ENCODE measurements around the gene NFATC2. TPM values are rescaled to one million over a fixed set of nuclear protein-coding genes. Genes with fewer than 3 reads are reported as not detected.

The NFATC2 gene
- total RNA-seq, 4 donors from 2014 or later = 4.1 to 51.5 (median 8.7) TPM

DNA sequence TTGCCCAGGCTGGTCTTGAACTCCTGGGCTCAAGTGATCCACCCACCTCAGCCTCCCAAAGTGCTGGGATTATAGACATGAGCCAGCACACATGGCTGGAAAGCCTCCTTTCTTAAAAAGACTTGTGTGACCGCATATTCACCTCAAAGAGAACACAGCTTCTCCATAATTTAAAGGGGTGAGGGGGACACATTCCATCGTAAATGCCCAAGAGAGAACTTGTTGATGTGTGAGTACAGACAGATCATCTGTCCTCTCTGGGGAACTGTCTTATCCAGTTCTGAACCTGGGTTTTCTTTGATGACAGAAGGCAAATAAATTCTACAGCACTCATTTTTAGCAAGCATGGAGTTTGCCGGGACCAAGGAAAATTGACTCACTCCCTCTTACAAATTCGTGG, 47.2 kb downstream of the NFATC2 start:
- no peak for DNase-seq (ENCODE audit: low spot score)
- no peak for ATAC-seq (ENCODE audit: low FRiP score)
- TF ChIP-seq, protein P1, sequence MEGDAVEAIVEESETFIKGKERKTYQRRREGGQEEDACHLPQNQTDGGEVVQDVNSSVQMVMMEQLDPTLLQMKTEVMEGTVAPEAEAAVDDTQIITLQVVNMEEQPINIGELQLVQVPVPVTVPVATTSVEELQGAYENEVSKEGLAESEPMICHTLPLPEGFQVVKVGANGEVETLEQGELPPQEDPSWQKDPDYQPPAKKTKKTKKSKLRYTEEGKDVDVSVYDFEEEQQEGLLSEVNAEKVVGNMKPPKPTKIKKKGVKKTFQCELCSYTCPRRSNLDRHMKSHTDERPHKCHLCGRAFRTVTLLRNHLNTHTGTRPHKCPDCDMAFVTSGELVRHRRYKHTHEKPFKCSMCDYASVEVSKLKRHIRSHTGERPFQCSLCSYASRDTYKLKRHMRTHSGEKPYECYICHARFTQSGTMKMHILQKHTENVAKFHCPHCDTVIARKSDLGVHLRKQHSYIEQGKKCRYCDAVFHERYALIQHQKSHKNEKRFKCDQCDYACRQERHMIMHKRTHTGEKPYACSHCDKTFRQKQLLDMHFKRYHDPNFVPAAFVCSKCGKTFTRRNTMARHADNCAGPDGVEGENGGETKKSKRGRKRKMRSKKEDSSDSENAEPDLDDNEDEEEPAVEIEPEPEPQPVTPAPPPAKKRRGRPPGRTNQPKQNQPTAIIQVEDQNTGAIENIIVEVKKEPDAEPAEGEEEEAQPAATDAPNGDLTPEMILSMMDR (IDR thresholded peaks at IDR 0.05) = no peak

DNA sequence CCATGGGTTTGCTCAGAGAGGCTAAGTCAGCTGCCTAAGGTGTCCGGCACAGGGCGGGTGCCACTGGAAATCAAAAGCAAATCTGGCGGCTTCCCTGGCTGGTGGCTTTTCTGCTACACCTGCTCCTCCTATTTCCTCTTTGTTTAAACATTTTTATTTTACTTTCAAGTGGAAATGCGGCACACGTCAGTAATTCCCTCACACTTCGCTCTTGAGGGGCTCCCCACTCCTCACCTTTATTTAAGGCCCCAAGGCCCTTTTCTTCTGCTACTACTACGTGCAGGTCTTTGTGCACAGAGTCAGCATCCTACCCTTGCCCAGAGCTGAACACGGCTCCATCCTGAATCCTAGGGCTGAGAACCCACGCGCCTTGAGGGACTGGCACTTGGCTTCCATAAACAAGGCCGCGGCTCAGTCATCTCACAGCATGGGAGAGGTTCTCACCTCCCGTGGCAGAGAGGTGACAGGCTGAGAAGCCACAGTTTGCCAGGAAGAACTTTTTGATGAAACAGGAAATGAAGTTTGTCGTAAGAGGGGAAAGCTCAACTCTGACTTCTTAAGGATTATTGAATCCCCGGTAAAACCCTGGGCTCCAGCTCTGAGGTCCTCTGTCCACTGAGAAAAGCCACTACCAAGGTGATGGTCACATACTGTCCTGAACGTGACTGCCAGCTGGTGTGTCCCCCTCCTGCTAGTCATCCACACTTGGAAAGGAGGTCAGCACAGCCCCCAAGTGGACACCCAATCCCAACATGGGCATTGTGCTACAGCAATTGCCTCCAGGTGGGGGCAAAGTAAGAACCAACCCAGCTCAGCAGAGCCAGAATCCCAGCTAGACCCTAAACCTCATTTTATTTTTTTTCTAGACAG, 48.0 kb downstream of the NFATC2 start:
- TF ChIP-seq, protein P1 (IDR thresholded peaks at IDR 0.05) = no peak
- ATAC-seq (ENCODE audit: low FRiP score) (no peak), DNase-seq (ENCODE audit: low spot score) (no peak)

DNA sequence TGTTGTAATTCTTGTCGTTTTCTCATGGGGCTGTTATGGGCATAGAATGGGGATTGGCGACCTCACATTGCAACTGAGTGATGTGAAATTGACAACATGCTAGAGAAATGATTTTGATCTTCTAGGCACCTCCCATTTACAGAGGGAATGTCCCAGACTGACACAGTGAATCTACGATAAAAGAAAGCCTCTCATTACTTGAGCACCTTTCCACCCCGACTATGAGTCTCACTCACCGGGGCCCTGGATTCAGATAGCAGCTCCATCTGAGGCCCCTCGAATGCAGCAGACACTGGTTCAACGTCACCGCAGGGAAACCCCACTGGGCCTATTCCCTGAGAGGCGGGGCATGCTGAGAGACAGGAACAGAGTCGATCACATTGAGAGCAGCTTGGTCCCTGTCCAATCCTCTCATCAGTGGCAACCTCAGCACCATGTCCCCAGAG, 49.1 kb downstream of the NFATC2 start:
- DNase-seq (ENCODE audit: low spot score) (no peak), ATAC-seq (ENCODE audit: low FRiP score) (no peak)
- TF ChIP-seq, protein P1 (IDR thresholded peaks at IDR 0.05) = no peak

GRCh38 chr20:51492167-51493092, 50.1 kb downstream of the NFATC2 start:
- DNase-seq (ENCODE audit: low spot score) = no peak
- peak; percentile 58 for ATAC-seq (ENCODE audit: low FRiP score)
- TF ChIP-seq, protein P1 (IDR thresholded peaks at IDR 0.05) = no peak

DNA sequence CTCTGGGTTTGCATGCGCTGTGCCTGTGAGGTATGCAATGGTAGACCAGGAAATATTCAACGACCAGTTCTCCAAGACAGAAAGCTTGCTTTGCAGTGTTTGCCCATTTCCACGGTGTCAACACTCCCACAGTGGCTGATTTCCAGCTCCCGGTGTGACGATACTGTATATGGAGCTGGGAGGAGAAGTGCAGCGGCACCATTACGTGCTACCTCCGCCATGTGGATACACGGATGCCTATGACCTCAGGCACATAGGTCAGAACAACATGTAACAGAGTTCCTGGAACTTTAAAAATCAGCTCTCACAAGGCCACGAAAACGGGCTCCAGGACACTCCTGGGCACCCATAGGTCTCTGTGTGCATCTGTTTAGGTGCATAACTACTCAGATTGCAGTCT, 51.1 kb downstream of the NFATC2 start:
- no peak for ATAC-seq (ENCODE audit: low FRiP score)
- TF ChIP-seq, protein P1 (IDR thresholded peaks at IDR 0.05) = no peak
- DNase-seq (ENCODE audit: low spot score) = no peak

DNA sequence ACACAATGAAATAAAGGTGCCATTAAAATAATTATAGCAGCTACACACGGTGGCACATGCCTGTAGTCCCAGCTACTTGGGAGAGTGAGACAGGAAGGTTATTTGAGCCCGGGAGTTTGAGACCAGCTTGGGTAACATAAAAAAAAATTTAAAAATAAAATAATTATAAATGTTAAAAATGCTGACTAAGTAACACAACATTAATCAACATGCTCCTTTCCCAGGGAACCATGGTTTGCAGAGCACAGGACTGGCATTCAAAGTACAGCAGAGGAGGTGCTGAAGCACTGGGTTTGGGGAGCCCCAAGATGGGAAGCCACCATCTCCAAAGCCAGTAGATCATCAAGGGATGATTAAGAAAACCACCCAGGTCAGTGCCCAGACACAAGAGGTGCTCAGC, 51.9 kb downstream of the NFATC2 start:
- no peak for DNase-seq (ENCODE audit: low spot score)
- no peak for ATAC-seq (ENCODE audit: low FRiP score)
- TF ChIP-seq, protein P1 (IDR thresholded peaks at IDR 0.05) = no peak

Data from omental fat pad (tissue), 4 donors.